ENCODE data around the gene DMRTC2.

DNA sequence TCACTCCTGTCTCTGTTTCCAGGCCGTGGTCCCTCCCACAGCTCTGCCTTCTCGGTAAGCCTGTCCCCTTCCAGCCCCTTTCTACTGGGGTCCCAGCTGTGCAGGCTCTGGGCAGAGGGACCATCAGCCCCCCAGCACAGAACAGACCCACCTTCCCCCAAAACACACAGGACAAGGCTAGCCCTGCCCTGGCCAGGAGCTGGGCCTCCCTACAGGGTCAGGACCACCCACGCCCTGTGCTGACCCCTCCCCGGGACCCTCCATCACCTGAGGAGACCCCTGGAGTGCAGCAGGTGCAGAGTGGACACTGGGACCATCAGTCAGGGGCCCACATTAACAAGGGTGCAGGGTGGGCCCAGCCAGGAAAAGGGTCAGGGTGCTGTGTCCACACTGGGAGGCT lies 34.5 kb upstream of the DMRTC2 start:
- TF ChIP-seq, protein P1, sequence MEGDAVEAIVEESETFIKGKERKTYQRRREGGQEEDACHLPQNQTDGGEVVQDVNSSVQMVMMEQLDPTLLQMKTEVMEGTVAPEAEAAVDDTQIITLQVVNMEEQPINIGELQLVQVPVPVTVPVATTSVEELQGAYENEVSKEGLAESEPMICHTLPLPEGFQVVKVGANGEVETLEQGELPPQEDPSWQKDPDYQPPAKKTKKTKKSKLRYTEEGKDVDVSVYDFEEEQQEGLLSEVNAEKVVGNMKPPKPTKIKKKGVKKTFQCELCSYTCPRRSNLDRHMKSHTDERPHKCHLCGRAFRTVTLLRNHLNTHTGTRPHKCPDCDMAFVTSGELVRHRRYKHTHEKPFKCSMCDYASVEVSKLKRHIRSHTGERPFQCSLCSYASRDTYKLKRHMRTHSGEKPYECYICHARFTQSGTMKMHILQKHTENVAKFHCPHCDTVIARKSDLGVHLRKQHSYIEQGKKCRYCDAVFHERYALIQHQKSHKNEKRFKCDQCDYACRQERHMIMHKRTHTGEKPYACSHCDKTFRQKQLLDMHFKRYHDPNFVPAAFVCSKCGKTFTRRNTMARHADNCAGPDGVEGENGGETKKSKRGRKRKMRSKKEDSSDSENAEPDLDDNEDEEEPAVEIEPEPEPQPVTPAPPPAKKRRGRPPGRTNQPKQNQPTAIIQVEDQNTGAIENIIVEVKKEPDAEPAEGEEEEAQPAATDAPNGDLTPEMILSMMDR (conservative IDR thresholded peaks at IDR 0.05): no peak
- TF ChIP-seq ZFX (IDR thresholded peaks at IDR 0.05): no peak

Measured in C4-2B (cell line).